IMR-90 (cell line): ENCODE measurements around the gene ZNF436. TPM values are rescaled to one million over a fixed set of nuclear protein-coding genes. Genes with fewer than 3 reads are reported as not detected.
A peak's percentile ranks its signal among the peaks of the same experiment; 100 is the strongest.

Experiments used
- ATAC-seq: fragments of 200-7000 bp; cut with Tn5 transposase; 2 replicates; pipeline ENCODE4 v1.9.1; 2020; ENCODE audit warnings: low read depth, mild to moderate bottlenecking, moderate library complexity
- BruUV-seq: library from RNA; stranded (reverse); fragments of 400-500 nt; replicated peaks from 2 replicates; lab custom pipeline; 2021; lab: Mats Ljungman, UMichigan
- CTCF ChIA-PET: fragments of 300-600 bp; formaldehyde crosslinking; extraction: SDS; loops from one replicate; lab custom pipeline; 2021; ENCODE audit warnings: antibody characterized with exemption; lab: Yijun Ruan, JAX
- POLR2A ChIA-PET: fragments of 300-600 bp; sonication (Branson Sonifier 250); formaldehyde crosslinking; loops from one replicate; lab custom pipeline; 2022; ENCODE audit warnings: antibody characterized with exemption; ENCODE audit not compliant: unreplicated experiment; lab: Charles Lee
- DNase-seq: peaks from one replicate; pipeline ENCODE4 v3.0.0; 2013
- H2AFZ ChIP-seq: replicated peaks from 2 replicates; pipeline ENCODE3; 2013; ENCODE audit warnings: low read length, mild to moderate bottlenecking; ENCODE audit not compliant: poor library complexity
- H2AK5ac ChIP-seq: 2 replicates; pipeline ENCODE4 v1.6.1; 2013; ENCODE audit warnings: low read depth, low read length, inconsistent platforms
- H2AK9ac ChIP-seq: replicated peaks from 2 replicates; pipeline ENCODE3; 2013; ENCODE audit warnings: mild to moderate bottlenecking, low read depth, low read length, moderate library complexity; ENCODE audit not compliant: poor library complexity
- H2BK120ac ChIP-seq: 2 replicates; pipeline ENCODE4 v1.6.1; 2013; ENCODE audit warnings: low read depth, low read length, inconsistent platforms
- H2BK15ac ChIP-seq: 3 replicates; pipeline ENCODE4 v1.6.1; 2013; ENCODE audit warnings: low read depth, low read length, inconsistent platforms
- H2BK20ac ChIP-seq: 2 replicates; pipeline ENCODE4 v1.6.1; 2013; ENCODE audit warnings: low read depth, mild to moderate bottlenecking, inconsistent platforms, low read length, moderate library complexity
- H2BK5ac ChIP-seq: 2 replicates; pipeline ENCODE4 v1.6.1; 2013; ENCODE audit warnings: mild to moderate bottlenecking, low read depth, low read length, inconsistent platforms; ENCODE audit not compliant: poor library complexity, severe bottlenecking
- H3K14ac ChIP-seq: replicated peaks from 2 replicates; pipeline ENCODE4 v1.6.1; 2013; ENCODE audit warnings: low read depth, low read length, inconsistent platforms
- H3K18ac ChIP-seq: 2 replicates; pipeline ENCODE4 v1.6.1; 2013; ENCODE audit warnings: low read depth, low read length, control low read depth
- H3K23ac ChIP-seq: 2 replicates; pipeline ENCODE4 v1.6.1; 2013; ENCODE audit warnings: low read depth, low read length, inconsistent platforms
- H3K27ac ChIP-seq: 2 replicates; pipeline ENCODE4 v1.5.1; 2013; ENCODE audit warnings: mild to moderate bottlenecking, control low read depth, low read length; ENCODE audit not compliant: insufficient read depth
- H3K27me3 ChIP-seq: 2 replicates; pipeline ENCODE4 v1.6.1; 2013; ENCODE audit warnings: low read length; ENCODE audit not compliant: control insufficient read depth, insufficient read depth
- H3K36me3 ChIP-seq: 2 replicates; pipeline ENCODE4 v1.6.1; 2013; ENCODE audit warnings: low read length, mixed read lengths; ENCODE audit not compliant: control insufficient read depth, insufficient read depth
- H3K4ac ChIP-seq: 2 replicates; pipeline ENCODE4 v1.6.1; 2013; ENCODE audit warnings: low read depth, low read length, inconsistent platforms
- H3K4me1 ChIP-seq: 2 replicates; pipeline ENCODE4 v1.6.1; 2013; ENCODE audit warnings: low read length, mixed read lengths; ENCODE audit not compliant: control insufficient read depth, insufficient read depth
- H3K4me2 ChIP-seq: 2 replicates; pipeline ENCODE4 v1.6.1; 2013; ENCODE audit warnings: low read depth, mild to moderate bottlenecking, control low read depth, low read length, moderate library complexity
- H3K4me3 ChIP-seq: 2 replicates; pipeline ENCODE4 v1.5.1; 2013; ENCODE audit warnings: low read depth, mild to moderate bottlenecking, control low read depth, low read length, moderate library complexity; ENCODE audit not compliant: insufficient read depth
- H3K56ac ChIP-seq: 2 replicates; pipeline ENCODE4 v1.6.1; 2013; ENCODE audit warnings: low read length, inconsistent platforms; ENCODE audit not compliant: insufficient read depth; ENCODE audit errors: extremely low read depth
- H3K79me1 ChIP-seq, 2 experiments: 2 replicates each; pipeline ENCODE4 v1.6.1; 2013; ENCODE audit warnings: low read length in 2 of 2, inconsistent platforms in 1 of 2, low read depth in 1 of 2
- H3K9ac ChIP-seq: 2 replicates; pipeline ENCODE4 v1.6.1; 2013; ENCODE audit warnings: low read depth, low read length, control low read depth
- H3K9me1 ChIP-seq: 2 replicates; pipeline ENCODE4 v1.6.1; 2013; ENCODE audit warnings: low read length, inconsistent platforms; ENCODE audit not compliant: insufficient read depth
- H3K9me3 ChIP-seq: 2 replicates; pipeline ENCODE4 v1.6.1; 2013; ENCODE audit warnings: low read length; ENCODE audit not compliant: control insufficient read depth, insufficient read depth
- H4K20me1 ChIP-seq: 2 replicates; pipeline ENCODE4 v1.6.1; 2013; ENCODE audit warnings: low read length, inconsistent platforms; ENCODE audit not compliant: insufficient read depth
- H4K5ac ChIP-seq: 2 replicates; pipeline ENCODE4 v1.6.1; 2013; ENCODE audit warnings: mild to moderate bottlenecking, low read depth, low read length, control low read depth
- H4K8ac ChIP-seq, 2 experiments: 2 replicates each; pipeline ENCODE4 v1.6.1; 2013; ENCODE audit warnings: low read depth in 2 of 2, low read length in 2 of 2, control low read depth in 1 of 2, inconsistent platforms in 1 of 2
- H4K91ac ChIP-seq: 2 replicates; pipeline ENCODE4 v1.6.1; 2013; ENCODE audit warnings: low read depth, low read length, inconsistent platforms; ENCODE audit not compliant: insufficient read depth
- CTCF ChIP-seq: conservative IDR thresholded peaks from 2 replicates; pipeline ENCODE4 v1.5.1; 2012; ENCODE audit warnings: mild to moderate bottlenecking, low read depth, low read length, improper control_type of control experiment
- MAFK ChIP-seq: IDR thresholded peaks from 2 replicates; pipeline ENCODE4 v1.6.1; 2012; ENCODE audit warnings: low read depth, low read length, improper control_type of control experiment
- POLR2A ChIP-seq: IDR thresholded peaks from 2 replicates; pipeline ENCODE4 v1.6.1; 2012; ENCODE audit warnings: mild to moderate bottlenecking, low read depth, low read length
- RFX5 ChIP-seq: IDR thresholded peaks from 2 replicates; pipeline ENCODE4 v1.8.0; 2012; ENCODE audit warnings: low read depth, mild to moderate bottlenecking, low read length, moderate library complexity
- WGBS, 2 experiments: methylation state at CpG; one replicate each; pipeline versions ENCODE4 v1.1.5 to v1.1.7; 2013; ENCODE audit warnings: missing lambda C conversion rate in 2 of 2; ENCODE audit not compliant: insufficient read length in 1 of 2; ENCODE audit errors: extremely low coverage in 2 of 2; 5-methylcytosine and 5-hydroxymethylcytosine counted together
- dilution Hi-C: fragments of 300-500 bp; cut with HindIII; formaldehyde crosslinking; loops from one replicate; pipeline ENCODE4 v1.14.3; 2018; ENCODE audit warnings: low sequenced_read_pairs; ENCODE audit not compliant: unreplicated experiment
- in situ Hi-C: fragments of 300-500 bp; cut with MboI; formaldehyde crosslinking; loops from 3 replicates; pipeline ENCODE4 v1.14.3; 2019; ENCODE audit warnings: low sequenced_read_pairs, inconsistent platforms, mixed read lengths
- intact Hi-C: fragments of 100-400 bp; cut with micrococcal nuclease; formaldehyde crosslinking; loops from 2 replicates; pipeline ENCODE4 v1.10.0; 2022
- polyA plus RNA-seq, 3 experiments: library from polyadenylated mRNA; depleted of rRNA; stranded (reverse); fragments of >200 nt; gene quantifications; 2 replicates each; pipeline ENCODE4 v1.2.3, GENCODE V29; 2012; ENCODE audit warnings: low replicate concordance in 1 of 3
- total RNA-seq: library from RNA; depleted of rRNA; stranded (reverse); fragments of >200 nt; gene quantifications from 2 replicates; pipeline ENCODE4 v1.2.3, GENCODE V29; 2012

Gene ZNF436
- total and polyA plus RNA-seq, 2 of the 4 experiments (the other 2 are of a cell fraction) = 5.3 to 14.3 TPM

DNA sequence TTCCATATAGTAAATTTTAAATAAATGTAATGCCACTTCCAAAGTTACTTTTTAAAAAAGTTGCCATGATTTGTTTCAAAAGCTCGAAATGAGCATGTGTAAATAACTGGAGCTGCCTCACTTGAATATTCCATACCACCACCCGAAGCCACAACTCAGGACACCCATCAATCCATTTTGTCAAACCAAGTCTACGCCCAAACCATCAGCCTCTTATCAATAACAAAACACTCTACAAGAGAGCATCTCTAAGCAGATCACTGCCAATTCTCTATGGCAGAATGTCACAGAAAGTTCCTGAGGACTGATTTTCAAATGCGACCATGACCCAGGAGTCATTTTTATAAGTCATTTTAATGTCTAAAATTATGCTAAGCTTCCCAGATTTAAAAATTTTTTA, 30.0 kb downstream of the ZNF436 start:
- no peak overlapping the region for H2AK9ac ChIP-seq
- no peak overlapping the region for H2BK15ac ChIP-seq
- no peak for ATAC-seq
- H3K23ac ChIP-seq = peak overlapping the region; percentile 90
- H3K36me3 ChIP-seq = peaks cover 19% of the 10 kb centered on the region
- peaks cover 2% of the 10 kb centered on the region for H3K9me1 ChIP-seq
- H4K20me1 ChIP-seq = peaks cover 71% of the 10 kb centered on the region
- no peak overlapping the region for H3K27ac ChIP-seq
- peak overlapping the region; percentile 54 for H3K4me2 ChIP-seq
- H3K9ac ChIP-seq = no peak overlapping the region
- dilution Hi-C loops (loop anchor here (10.0 kb wide), 1 partner anchor 85 kb away; the partner anchor contains the start of gene TCEA3), in situ Hi-C loops (no loop called here), intact Hi-C loops (loop anchor here (5.0 kb wide), 2 partner anchors 143 to 193 kb away; partner anchors contain the start of genes ASAP3 and E2F2)
- peaks cover 4% of the 10 kb centered on the region; the same call in 1 of the 2 replicates for H3K4me1 ChIP-seq
- no peak overlapping the region for H2BK20ac ChIP-seq
- H4K91ac ChIP-seq = no peak overlapping the region; the same call in 1 of the 2 replicates
- CTCF ChIA-PET = interaction anchor here (0.8 to 2.7 kb wide), 2 partner anchors 64 to 157 kb away, joined by 3 to 8 read pairs; no protein-coding TSS in a partner anchor
- H3K27me3 ChIP-seq = no peaks in the 10 kb centered on the region
- TF ChIP-seq CTCF = no peak
- TF ChIP-seq MAFK = no peak
- TF ChIP-seq POLR2A = no peak
- no peak for TF ChIP-seq RFX5
- no peak overlapping the region for H2AK5ac ChIP-seq
- no peak overlapping the region for H3K18ac ChIP-seq
- H3K14ac ChIP-seq = no peak overlapping the region
- POLR2A ChIA-PET = no interaction called here
- DNase-seq = no peak
- BruUV-seq = no TSS peak
- no peak overlapping the region for H3K56ac ChIP-seq
- H3K4ac ChIP-seq = no peak overlapping the region; the same call in 1 of the 2 replicates
- H3K9me3 ChIP-seq = no peaks in the 10 kb centered on the region
- H4K5ac ChIP-seq = no peak overlapping the region
- H2AFZ ChIP-seq = no peak overlapping the region
- H2BK5ac ChIP-seq = no peak overlapping the region
- WGBS, 2 experiments = 67% methylated on average over 1 of the region's 4 CpGs; no CpG with 5 or more reads in 1 of the 2 experiments
- H4K8ac ChIP-seq = 0 out of 4 replicates have a peak overlapping the region, but pooled peaks of 1 of the 2 experiments have one; percentile 15
- peaks cover 0 to 14% of the 10 kb centered on the region in 2 experiments; a peak in 2 of 4 replicates for H3K79me1 ChIP-seq
- no peak overlapping the region for H3K4me3 ChIP-seq
- no peak overlapping the region for H2BK120ac ChIP-seq
